ENCODE measurements around the gene ZNF610.
A peak's percentile ranks its signal among the peaks of the same experiment; 100 is the strongest.

The ZNF610 gene

DNA sequence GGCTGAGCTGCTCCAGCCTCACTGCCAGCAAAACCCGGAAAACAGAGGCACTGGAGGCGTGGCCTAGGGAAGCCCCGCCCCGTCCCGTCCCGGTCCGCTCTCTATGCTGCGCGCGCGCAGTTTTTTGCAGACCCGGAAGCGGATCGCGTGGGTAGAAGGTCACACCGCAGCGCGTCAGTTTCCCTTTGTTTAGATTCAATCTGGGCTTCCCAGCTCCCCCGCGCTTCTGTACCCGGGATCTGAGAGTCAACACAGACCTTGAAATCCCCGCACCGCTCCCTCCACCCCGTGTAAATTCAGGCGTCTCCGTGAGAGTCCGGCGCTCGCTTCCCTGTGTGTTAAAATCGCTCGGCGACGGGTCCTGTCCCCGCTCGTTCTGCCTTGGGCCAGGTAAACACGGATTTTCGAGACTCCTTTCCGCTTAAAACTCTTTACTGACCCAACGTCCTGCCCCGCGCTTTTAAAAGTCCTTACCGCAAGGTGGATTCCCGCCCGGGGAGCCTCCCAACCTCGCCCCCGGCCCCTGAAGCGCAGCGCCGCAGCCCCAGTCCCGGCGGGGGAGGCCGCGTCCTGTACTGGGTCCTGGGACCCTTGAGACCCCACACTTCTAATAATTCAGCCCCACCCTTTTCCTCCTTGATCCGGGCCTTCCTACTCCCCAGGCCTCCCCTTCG, at the start of gene ZNF610:
Gene ZNF610 (plus strand): TSS at position 127 of the 674 bp plus-strand sequence. CDS start 12,930 bp downstream, outside the sequence.
- TF ChIP-seq GATA2 (IDR thresholded peaks at IDR 0.05; ENCODE audit: low read depth, low read length) (peak; percentile 40; the same call in 1 of the 2 replicates), GATA3 (IDR thresholded peaks at IDR 0.05; ENCODE audit: low read depth, low read length) (no peak)

DNA sequence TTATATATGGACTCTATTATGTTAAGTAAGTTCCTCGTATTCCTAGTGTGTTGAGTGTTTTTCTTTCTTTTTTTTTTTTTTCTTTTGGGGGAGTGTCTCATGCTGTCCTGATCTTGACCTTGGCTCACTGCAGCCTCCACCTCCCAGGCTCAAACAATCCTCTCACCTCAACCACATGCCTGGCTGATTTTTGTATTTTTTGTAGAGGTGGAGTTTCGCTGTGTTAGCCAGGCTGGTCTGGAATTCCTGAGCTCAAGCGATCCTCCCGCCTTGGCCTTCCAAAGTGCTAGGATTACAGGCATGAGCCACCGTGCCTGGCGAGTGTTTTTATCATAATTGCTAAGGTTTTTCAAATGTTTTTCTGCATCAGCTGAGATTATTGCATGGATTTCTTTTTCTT, 49.8 kb upstream of the ZNF610 start:
- TF ChIP-seq GATA2 (IDR thresholded peaks at IDR 0.05; ENCODE audit: low read depth, low read length) (no peak), GATA3 (IDR thresholded peaks at IDR 0.05; ENCODE audit: low read depth, low read length) (no peak)

DNA sequence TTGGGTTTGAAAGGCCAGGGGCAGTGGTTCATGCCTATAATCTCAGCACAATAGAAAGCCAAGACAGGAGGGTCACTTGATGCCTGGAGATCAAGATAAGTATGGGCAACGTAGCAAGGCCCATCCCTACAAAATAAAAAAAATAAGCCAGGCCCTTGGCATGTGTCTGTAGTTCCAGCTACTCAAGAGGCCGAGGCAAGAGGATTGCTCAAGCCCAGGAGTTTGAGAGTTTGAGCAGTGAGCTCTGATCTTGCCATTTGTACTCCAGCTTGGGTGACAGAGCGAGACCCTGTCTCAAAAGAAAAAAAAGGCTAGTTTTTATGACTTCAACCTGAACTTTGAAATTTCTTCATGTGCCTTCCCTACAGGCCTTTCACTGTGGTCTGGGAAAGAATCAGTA, 44.3 kb upstream of the ZNF610 start:
- no peak for TF ChIP-seq GATA2 (IDR thresholded peaks at IDR 0.05; ENCODE audit: low read depth, low read length)

DNA sequence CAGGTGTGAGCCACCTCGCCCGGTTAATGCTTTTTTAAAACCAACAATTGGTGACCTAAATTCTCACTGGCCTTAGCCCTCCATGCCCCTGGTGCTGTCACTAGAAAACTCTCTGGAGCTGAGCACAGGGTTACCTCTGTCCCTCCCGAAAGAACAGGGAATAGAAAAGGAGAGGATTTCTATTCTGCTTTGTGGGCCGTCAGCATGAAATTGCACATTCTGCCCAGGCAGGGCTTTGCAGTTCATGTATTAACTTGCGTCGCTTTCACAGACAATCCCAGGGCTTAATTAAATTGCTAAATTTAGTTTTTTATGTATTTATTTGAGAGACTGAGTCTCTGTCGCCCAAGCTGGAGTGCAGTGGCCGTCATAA, 39.7 kb upstream of the ZNF610 start:
- TF ChIP-seq GATA3 (IDR thresholded peaks at IDR 0.05; ENCODE audit: low read depth, low read length) (no peak), GATA2 (IDR thresholded peaks at IDR 0.05; ENCODE audit: low read depth, low read length) (no peak)

DNA sequence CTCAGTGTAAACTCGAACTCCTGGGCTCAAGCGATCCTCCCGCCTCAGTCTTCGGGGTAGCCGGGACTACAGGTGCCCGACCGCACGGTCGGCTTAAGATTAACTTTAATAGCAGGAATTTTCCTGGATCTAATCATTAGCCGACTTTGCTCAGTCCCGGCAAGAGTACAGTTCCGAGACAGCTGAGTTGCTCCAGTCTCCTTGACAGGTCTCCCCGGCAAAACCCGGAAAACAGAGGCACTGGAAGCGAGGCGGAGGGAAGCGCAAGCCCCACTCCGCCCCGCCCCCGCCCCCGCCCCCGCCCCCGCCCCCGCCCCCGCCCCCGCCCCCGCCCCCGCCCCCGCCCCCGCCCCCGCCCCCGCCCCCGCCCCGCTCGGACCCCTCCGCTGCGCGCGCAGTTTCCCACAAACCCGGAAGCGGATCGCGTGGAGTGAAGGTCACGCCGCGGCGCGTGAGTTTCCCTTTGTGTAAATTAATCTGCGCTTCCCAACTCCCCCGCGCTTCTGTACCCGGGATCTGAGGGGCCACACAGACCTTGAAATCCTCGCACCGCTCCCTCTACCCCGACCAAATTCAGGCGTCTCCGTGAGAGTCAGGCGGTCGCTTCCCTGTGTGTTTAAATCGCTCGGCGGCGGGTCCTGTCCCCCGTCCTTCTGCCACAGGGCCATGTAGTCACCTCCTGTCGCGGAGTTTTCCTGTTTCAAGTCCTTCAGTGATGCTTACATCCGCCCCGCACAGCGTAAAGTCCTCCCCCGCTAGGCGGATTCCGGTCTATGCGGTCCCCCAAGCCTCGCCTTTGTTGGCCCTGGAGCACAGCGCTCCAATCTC, 39.1 kb upstream of the ZNF610 start, which contains the start of gene ZNF480:
Gene ZNF480 (plus strand): TSS at position 397 of the 828 bp plus-strand sequence. CDS start 3,244 bp downstream, outside the sequence.
- TF ChIP-seq GATA3 (IDR thresholded peaks at IDR 0.05; ENCODE audit: low read depth, low read length), result no peak
- no peak for TF ChIP-seq GATA2 (IDR thresholded peaks at IDR 0.05; ENCODE audit: low read depth, low read length)

DNA sequence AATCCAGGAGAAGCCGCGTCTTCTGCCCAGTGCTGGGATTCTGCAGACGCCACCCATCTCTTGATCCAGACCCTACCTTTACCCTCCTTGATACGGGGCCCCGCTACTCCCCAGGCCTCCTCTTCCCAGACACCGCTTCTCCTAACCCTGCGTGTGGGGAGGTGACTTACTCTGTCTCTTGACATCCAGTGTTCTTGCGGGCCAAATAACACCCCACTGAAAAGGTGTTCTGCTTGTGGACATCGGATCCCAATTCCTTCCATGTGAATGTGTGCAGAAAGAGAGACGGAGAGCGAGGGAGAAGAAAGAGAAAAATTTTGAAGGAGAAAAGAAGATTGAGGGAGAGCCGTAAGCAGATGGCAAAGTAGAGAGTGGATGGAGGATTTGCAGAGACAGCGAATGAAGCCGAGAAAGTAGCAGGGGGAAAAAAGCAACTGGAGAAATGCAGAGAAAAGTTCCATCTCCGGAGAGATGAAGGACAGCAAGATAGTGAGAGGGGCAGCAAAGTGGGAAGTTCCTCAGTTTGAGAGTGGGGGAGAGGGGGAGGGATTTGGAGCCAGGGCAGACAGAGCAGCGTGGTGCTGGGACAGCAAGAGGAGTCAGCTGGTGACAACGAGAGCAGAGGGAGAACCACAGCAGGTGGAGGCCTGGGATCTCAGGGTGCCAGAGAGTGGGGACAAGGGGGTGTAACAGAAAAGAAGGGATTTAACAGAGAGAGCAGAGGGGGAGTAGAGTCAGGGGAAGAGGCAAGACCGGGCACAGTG, 38.3 kb upstream of the ZNF610 start:
- TF ChIP-seq GATA2 (IDR thresholded peaks at IDR 0.05; ENCODE audit: low read depth, low read length) (no peak), GATA3 (IDR thresholded peaks at IDR 0.05; ENCODE audit: low read depth, low read length) (no peak)

DNA sequence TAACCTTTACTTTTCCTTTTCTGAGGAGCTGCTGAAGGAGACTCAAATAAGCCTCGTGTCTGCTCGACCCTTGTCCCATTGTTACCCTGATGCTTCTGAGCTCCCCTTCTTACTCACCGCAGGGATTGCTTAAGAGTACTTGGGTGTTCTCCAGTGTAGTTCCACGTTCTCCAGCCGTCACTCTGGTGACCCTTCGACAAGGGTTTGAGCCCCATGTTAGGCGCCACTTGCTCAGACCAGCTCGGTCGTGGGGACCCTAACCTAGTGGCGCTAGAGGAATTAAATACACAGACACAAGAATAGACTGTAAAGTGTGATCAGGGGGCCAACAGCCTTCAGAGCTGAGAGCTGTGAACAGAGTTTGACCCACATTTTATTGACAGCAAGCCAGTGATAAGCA, 28.8 kb upstream of the ZNF610 start:
- TF ChIP-seq GATA3 (IDR thresholded peaks at IDR 0.05; ENCODE audit: low read depth, low read length), result no peak
- no peak for TF ChIP-seq GATA2 (IDR thresholded peaks at IDR 0.05; ENCODE audit: low read depth, low read length)

DNA sequence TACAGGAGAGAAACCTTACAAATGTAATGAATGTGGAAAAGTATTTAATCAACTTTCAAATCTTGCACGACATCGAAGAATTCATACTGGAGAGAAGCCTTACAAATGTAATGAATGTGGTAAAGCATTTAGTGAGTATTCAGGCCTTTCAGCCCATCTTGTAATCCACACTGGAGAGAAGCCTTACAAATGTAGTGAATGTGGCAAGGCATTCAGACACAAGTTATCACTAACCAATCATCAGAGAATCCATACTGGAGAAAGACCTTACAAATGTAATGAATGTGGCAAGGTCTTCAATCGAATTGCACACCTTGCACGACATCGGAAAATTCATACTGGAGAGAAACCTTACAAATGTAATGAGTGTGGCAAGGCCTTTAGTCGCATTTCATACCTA, 13.6 kb upstream of the ZNF610 start:
- TF ChIP-seq GATA3 (IDR thresholded peaks at IDR 0.05; ENCODE audit: low read depth, low read length) (no peak), GATA2 (IDR thresholded peaks at IDR 0.05; ENCODE audit: low read depth, low read length) (no peak)

DNA sequence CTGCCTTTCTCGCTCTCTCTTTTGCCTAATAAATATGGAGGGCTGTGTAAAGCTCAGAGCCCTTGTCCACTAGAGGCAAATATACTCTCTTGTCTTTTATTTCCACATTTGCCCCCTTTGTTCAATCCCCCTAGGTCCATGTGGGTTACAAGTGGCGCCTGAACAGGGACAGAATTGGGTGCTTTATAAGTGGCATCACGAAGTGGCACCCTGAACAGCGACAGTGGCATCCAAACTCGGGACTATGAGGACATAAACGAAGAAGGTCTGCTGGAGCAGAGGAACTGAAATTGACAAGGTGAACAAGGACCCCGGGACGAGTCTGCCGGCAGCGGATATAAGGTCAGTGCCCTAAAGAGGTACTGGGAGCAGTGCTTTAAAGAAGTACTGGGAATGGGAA, 4.3 kb upstream of the ZNF610 start:
- TF ChIP-seq GATA3 (IDR thresholded peaks at IDR 0.05; ENCODE audit: low read depth, low read length), result no peak
- TF ChIP-seq GATA2 (IDR thresholded peaks at IDR 0.05; ENCODE audit: low read depth, low read length), result no peak

DNA sequence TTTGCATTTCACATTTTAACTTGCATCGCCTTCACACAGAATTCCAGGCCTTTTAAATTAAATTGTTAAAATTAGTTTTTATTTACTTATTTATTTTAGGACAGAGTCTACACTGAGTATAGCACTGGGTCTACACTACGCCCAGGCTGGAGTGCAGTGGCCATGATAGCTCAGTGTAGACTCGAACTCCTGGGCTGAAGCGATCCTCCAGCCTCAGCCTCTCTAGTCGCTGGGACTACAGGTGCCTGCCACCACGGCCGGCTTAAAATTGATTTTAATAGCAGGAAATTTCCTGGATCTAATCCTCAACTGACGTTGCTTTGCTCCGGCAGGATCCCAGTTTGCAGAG, 301 bp upstream of the ZNF610 start:
- no peak for TF ChIP-seq GATA2 (IDR thresholded peaks at IDR 0.05; ENCODE audit: low read depth, low read length)
- no peak for TF ChIP-seq GATA3 (IDR thresholded peaks at IDR 0.05; ENCODE audit: low read depth, low read length)

DNA sequence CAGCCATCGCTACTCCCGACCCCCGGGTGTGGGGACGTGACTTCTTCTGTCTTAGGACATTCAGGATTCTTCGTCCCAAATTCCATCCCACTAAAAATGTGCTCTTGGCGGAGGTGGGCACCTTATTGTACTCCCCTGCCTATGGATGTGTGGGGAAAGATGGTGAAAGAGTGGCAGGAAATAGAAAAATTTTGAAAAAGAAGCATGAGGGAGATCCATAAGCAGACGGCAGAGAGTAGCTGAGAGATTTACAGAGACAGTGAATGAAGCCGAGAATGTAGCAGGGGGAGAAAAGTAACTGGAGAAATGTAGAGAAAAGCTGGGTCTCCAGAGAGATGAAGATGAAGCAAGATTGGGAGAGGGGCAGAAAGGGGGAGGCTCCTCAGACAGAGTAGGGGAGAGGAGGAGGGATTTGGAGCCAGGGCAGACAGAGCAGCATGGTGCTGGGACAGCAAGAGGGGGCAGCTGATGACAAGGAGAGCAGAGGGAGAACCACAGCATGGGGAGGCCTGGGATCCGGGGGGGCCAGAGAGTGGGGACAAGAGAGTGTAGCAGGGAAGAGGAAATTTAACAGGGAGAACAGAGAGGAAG, 843 bp downstream of the ZNF610 start:
- TF ChIP-seq GATA3 (IDR thresholded peaks at IDR 0.05; ENCODE audit: low read depth, low read length) (no peak), GATA2 (IDR thresholded peaks at IDR 0.05; ENCODE audit: low read depth, low read length) (no peak)

DNA sequence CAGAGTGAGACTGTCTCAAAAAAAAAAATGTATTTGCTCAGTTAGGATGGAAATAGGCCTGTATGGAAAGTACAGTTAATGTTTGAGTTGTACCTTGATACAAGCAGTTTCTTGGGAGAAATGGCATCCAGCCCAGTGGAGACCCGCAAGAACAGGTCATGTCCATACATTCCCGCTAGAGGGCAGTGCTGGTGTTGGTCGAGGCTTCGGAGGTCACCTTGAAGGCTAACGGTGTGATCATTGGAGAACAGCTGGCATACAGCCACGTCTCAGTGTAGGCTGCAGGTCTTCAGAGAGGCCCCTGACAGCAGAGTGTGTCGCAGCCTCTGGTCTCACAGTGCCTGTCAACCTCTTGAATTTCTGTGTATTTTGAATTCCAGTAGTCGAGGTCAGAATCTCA, 7.5 kb downstream of the ZNF610 start:
- TF ChIP-seq GATA3 (IDR thresholded peaks at IDR 0.05; ENCODE audit: low read depth, low read length) (no peak), GATA2 (IDR thresholded peaks at IDR 0.05; ENCODE audit: low read depth, low read length) (no peak)

DNA sequence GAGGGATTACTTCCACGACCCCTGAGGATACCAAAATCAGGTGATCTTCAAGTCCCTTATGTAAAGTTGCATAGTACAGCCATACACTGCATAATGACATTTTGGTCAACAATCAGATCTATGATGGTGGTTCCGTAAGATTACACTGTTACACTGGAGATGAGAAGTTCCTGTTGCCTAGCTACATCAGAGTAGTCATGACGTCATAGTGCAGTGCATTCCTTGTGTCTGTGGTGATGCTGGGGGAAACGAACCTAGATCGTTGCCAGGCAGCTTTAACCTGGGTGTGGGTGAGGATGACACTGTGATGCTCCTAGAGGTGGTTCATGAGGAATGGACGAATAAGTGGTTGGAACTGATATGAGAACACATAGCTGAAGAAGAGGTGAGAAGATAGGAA, 9.1 kb downstream of the ZNF610 start:
- TF ChIP-seq GATA3 (IDR thresholded peaks at IDR 0.05; ENCODE audit: low read depth, low read length) (no peak), GATA2 (IDR thresholded peaks at IDR 0.05; ENCODE audit: low read depth, low read length) (no peak)

DNA sequence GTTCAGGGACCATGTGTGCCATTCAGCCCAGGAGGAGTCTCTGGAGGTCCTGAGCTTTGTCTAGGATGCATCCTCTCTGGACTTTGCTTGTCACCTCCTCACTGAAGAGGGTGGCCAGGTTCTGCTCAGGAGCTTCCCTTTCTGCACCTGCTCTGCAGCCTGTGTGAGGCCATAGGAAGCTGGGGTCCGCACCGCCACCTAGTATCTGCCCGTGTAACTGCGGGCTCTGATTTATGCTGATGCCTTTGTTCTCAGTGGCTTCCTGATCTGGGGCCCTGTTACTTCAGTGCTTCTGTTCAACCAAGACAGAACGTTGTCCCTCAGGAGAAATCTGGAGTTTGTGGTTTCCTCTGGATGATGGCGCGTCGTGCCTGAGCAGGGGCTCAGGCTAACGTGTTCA, 15.5 kb downstream of the ZNF610 start:
- no peak for TF ChIP-seq GATA2 (IDR thresholded peaks at IDR 0.05; ENCODE audit: low read depth, low read length)
- no peak for TF ChIP-seq GATA3 (IDR thresholded peaks at IDR 0.05; ENCODE audit: low read depth, low read length)

All from SH-SY5Y (cell line).